ENCODE data around the gene SEZ6.

Gene SEZ6

GRCh38 chr17:28929787-28930186 is 76.0 kb downstream of the SEZ6 start:
- 0 out of 2 replicates have a peak, but pooled peaks have one; percentile 35 for TF ChIP-seq TCF4 (CRISPR knock-in tag; IDR thresholded peaks at IDR 0.05; ENCODE audit: borderline replicate concordance)
- TF ChIP-seq ZFP3 (CRISPR knock-in tag; IDR thresholded peaks at IDR 0.05) = no peak
- TF ChIP-seq POU6F1 (CRISPR knock-in tag; IDR thresholded peaks at IDR 0.05; ENCODE audit: borderline replicate concordance, low read depth) = no peak
- no peak for TF ChIP-seq ESRRG (CRISPR knock-in tag; IDR thresholded peaks at IDR 0.05)
- no peak for TF ChIP-seq ZNF565 (CRISPR knock-in tag; conservative IDR thresholded peaks at IDR 0.05; ENCODE audit: low read depth)
- no peak for TF ChIP-seq ZC3H10 (CRISPR knock-in tag; IDR thresholded peaks at IDR 0.05)
- TF ChIP-seq GLIS3 (CRISPR knock-in tag; IDR thresholded peaks at IDR 0.05) = no peak
- no peak for TF ChIP-seq ARNTL (CRISPR knock-in tag; IDR thresholded peaks at IDR 0.05; ENCODE audit: borderline replicate concordance, low read depth)
- no peak for TF ChIP-seq CSDC2 (CRISPR knock-in tag; IDR thresholded peaks at IDR 0.05)
- TF ChIP-seq ZFP30 (CRISPR knock-in tag; IDR thresholded peaks at IDR 0.05) = no peak
- no peak for TF ChIP-seq ZNF70 (CRISPR knock-in tag; IDR thresholded peaks at IDR 0.05)
- no peak for TF ChIP-seq OSR1 (CRISPR knock-in tag; IDR thresholded peaks at IDR 0.05)
- no peak for TF ChIP-seq TOX (CRISPR knock-in tag; IDR thresholded peaks at IDR 0.05; ENCODE audit: borderline replicate concordance)
- TF ChIP-seq ISL1 (CRISPR knock-in tag; IDR thresholded peaks at IDR 0.05) = 0 out of 2 replicates have a peak, but pooled peaks have one; percentile 12
- no peak for TF ChIP-seq RARB (CRISPR knock-in tag; IDR thresholded peaks at IDR 0.05)
- TF ChIP-seq PPARA (CRISPR knock-in tag; IDR thresholded peaks at IDR 0.05; ENCODE audit: borderline replicate concordance) = no peak
- no peak for TF ChIP-seq BACH2 (CRISPR knock-in tag; IDR thresholded peaks at IDR 0.05; ENCODE audit: borderline replicate concordance)
- TF ChIP-seq TSHZ2 (CRISPR knock-in tag; IDR thresholded peaks at IDR 0.05) = peak; percentile 62; the same call in 1 of the 2 replicates
- TF ChIP-seq ZNF8 (CRISPR knock-in tag; IDR thresholded peaks at IDR 0.05) = no peak
- no peak for TF ChIP-seq SNAI2 (CRISPR knock-in tag; IDR thresholded peaks at IDR 0.05)
- no peak for TF ChIP-seq PATZ1 (CRISPR knock-in tag; IDR thresholded peaks at IDR 0.05; ENCODE audit: borderline replicate concordance)
- no peak for TF ChIP-seq CREB5 (CRISPR knock-in tag; IDR thresholded peaks at IDR 0.05; ENCODE audit: low read depth)
- no peak for TF ChIP-seq CSRNP3 (CRISPR knock-in tag; IDR thresholded peaks at IDR 0.05)

GRCh38 chr17:28928061-28928460 is 77.8 kb downstream of the SEZ6 start:
- TF ChIP-seq ISL1 (CRISPR knock-in tag; IDR thresholded peaks at IDR 0.05) = no peak
- TF ChIP-seq CSRNP3 (CRISPR knock-in tag; IDR thresholded peaks at IDR 0.05) = no peak
- TF ChIP-seq ZNF8 (CRISPR knock-in tag; IDR thresholded peaks at IDR 0.05) = no peak
- no peak for TF ChIP-seq ZNF565 (CRISPR knock-in tag; conservative IDR thresholded peaks at IDR 0.05; ENCODE audit: low read depth)
- no peak for TF ChIP-seq PATZ1 (CRISPR knock-in tag; IDR thresholded peaks at IDR 0.05; ENCODE audit: borderline replicate concordance)
- TF ChIP-seq POU6F1 (CRISPR knock-in tag; IDR thresholded peaks at IDR 0.05; ENCODE audit: borderline replicate concordance, low read depth) = no peak
- no peak for TF ChIP-seq BACH2 (CRISPR knock-in tag; IDR thresholded peaks at IDR 0.05; ENCODE audit: borderline replicate concordance)
- no peak for TF ChIP-seq GLIS3 (CRISPR knock-in tag; IDR thresholded peaks at IDR 0.05)
- TF ChIP-seq OSR1 (CRISPR knock-in tag; IDR thresholded peaks at IDR 0.05) = no peak
- no peak for ATAC-seq

More at GRCh38 chr17:28929787-28930186, 76.0 kb downstream of the SEZ6 start:
- peak; percentile 51; the same call in 2 of the 3 replicates for ATAC-seq

Measured in SK-N-SH treated with all-trans-retinoic acid at 6 μM for 48 hours (cell line).